Neural progenitor cell (in vitro differentiated cells): ENCODE data around the gene CHRNA1. TPM values are rescaled to one million over a fixed set of nuclear protein-coding genes. Genes with fewer than 3 reads are reported as not detected.

Source experiments
- DNase-seq: peaks from one replicate; pipeline ENCODE4 v3.0.0-alpha.2; 2016; ENCODE audit warnings: low spot score
- H2AFZ ChIP-seq: fragments of 200-600 bp; sonication (generic); replicated peaks from 2 replicates; pipeline ENCODE4 v1.6.1; 2016; ENCODE audit warnings: antibody characterized with exemption
- H3F3A ChIP-seq: fragments of 200-600 bp; sonication (generic); 2 replicates; pipeline ENCODE4 v1.6.1; 2016; ENCODE audit warnings: antibody characterized with exemption, low read depth
- H3K27ac ChIP-seq: fragments of 200-600 bp; sonication (generic); 2 replicates; pipeline ENCODE4 v1.5.1; 2016; ENCODE audit warnings: mild to moderate bottlenecking
- H3K27me3 ChIP-seq: fragments of 200-600 bp; sonication (generic); 2 replicates; pipeline ENCODE4 v1.6.1; 2016; ENCODE audit warnings: mild to moderate bottlenecking, moderate library complexity
- H3K36me3 ChIP-seq: fragments of 200-600 bp; sonication (generic); 2 replicates; pipeline ENCODE4 v1.5.1; 2016
- H3K4me1 ChIP-seq: fragments of 200-600 bp; sonication (generic); 2 replicates; pipeline ENCODE4 v1.6.1; 2016; ENCODE audit warnings: mixed run types
- H3K4me2 ChIP-seq: fragments of 200-600 bp; sonication (generic); 2 replicates; pipeline ENCODE4 v1.6.1; 2016
- H3K4me3 ChIP-seq: fragments of 200-600 bp; sonication (generic); 2 replicates; pipeline ENCODE4 v1.5.1; 2016
- H3K79me2 ChIP-seq: fragments of 200-600 bp; sonication (generic); 2 replicates; pipeline ENCODE4 v1.6.1; 2016; ENCODE audit warnings: low read depth
- H3K9ac ChIP-seq: fragments of 200-600 bp; sonication (generic); 2 replicates; pipeline ENCODE4 v1.6.1; 2016
- H3K9me3 ChIP-seq: fragments of 200-600 bp; sonication (generic); 2 replicates; pipeline ENCODE4 v1.5.1; 2016; ENCODE audit warnings: low read depth
- H4K20me1 ChIP-seq: fragments of 200-600 bp; sonication (generic); 2 replicates; pipeline ENCODE4 v1.6.1; 2016; ENCODE audit warnings: low read depth
- H3K27ac Mint-ChIP-seq: 3 replicates; pipeline ENCODE4 v1.8.0; 2021; ENCODE audit warnings: mixed read lengths
- H3K27me3 Mint-ChIP-seq: 2 replicates; pipeline ENCODE4 v1.8.0; 2022; ENCODE audit warnings: low read depth, mild to moderate bottlenecking, inconsistent platforms, moderate library complexity, mixed read lengths; ENCODE audit not compliant: insufficient read depth
- H3K36me3 Mint-ChIP-seq: 3 replicates; pipeline ENCODE4 v1.8.0; 2021; ENCODE audit warnings: mixed read lengths
- H3K4me1 Mint-ChIP-seq: 3 replicates; pipeline ENCODE4 v1.8.0; 2021; ENCODE audit warnings: mixed read lengths
- H3K4me3 Mint-ChIP-seq: 3 replicates; pipeline ENCODE4 v1.8.0; 2021; ENCODE audit warnings: mild to moderate bottlenecking, moderate library complexity, mixed read lengths
- H3K9me3 Mint-ChIP-seq: 3 replicates; pipeline ENCODE4 v1.8.0; 2020; ENCODE audit warnings: mixed read lengths
- EZH2 ChIP-seq: fragments of 200-600 bp; sonication (generic); IDR thresholded peaks from 2 replicates; pipeline ENCODE4 v1.6.1; 2017; ENCODE audit warnings: antibody characterized with exemption, mild to moderate bottlenecking, moderate library complexity
- EZH2phosphoT487 ChIP-seq: fragments of 200-600 bp; sonication (generic); IDR thresholded peaks from 2 replicates; pipeline ENCODE4 v1.6.1; 2017; ENCODE audit warnings: antibody characterized with exemption
- total RNA-seq: library from RNA; depleted of rRNA; stranded (reverse); fragments of >200 nt; gene quantifications from 2 replicates; pipeline ENCODE4 v1.2.3, GENCODE V29; 2015; ENCODE audit warnings: low replicate concordance
- TF ChIP-seq, protein P1 (sequence below): fragments of 200-600 bp; sonication (generic); IDR thresholded peaks from 2 replicates; pipeline ENCODE4 v1.5.1; 2017; ENCODE audit warnings: antibody characterized with exemption, mild to moderate bottlenecking

CHRNA1 gene
- total RNA-seq, 1 donor from 2014 or later = 0.11 TPM

- Histone ChIP-seq H3K36me3 (no peaks in the 10 kb centered on the region), H2AFZ (peak overlapping the region; percentile 33), H3K27ac (no peak overlapping the region), H3K4me3 (no peak overlapping the region), H3K4me2 (peak overlapping the region; percentile 18), H4K20me1 (no peaks in the 10 kb centered on the region), H3F3A (peaks cover 53% of the 10 kb centered on the region), H3K79me2 (no peaks in the 10 kb centered on the region), H3K4me1 (peaks cover 29% of the 10 kb centered on the region), H3K9ac (no peak overlapping the region), H3K9me3 (no peaks in the 10 kb centered on the region), H3K27me3 (no peaks in the 10 kb centered on the region)
- Mint-ChIP-seq H3K27ac (peak overlapping the region; percentile 17), H3K9me3 (no peaks in the 10 kb centered on the region), H3K4me3 (peak overlapping the region; percentile 62), H3K4me1 (peaks cover 46% of the 10 kb centered on the region), H3K27me3 (peaks cover 8% of the 10 kb centered on the region), H3K36me3 (no peaks in the 10 kb centered on the region)
- peak; percentile 21 for DNase-seq
- TF ChIP-seq, protein P1, sequence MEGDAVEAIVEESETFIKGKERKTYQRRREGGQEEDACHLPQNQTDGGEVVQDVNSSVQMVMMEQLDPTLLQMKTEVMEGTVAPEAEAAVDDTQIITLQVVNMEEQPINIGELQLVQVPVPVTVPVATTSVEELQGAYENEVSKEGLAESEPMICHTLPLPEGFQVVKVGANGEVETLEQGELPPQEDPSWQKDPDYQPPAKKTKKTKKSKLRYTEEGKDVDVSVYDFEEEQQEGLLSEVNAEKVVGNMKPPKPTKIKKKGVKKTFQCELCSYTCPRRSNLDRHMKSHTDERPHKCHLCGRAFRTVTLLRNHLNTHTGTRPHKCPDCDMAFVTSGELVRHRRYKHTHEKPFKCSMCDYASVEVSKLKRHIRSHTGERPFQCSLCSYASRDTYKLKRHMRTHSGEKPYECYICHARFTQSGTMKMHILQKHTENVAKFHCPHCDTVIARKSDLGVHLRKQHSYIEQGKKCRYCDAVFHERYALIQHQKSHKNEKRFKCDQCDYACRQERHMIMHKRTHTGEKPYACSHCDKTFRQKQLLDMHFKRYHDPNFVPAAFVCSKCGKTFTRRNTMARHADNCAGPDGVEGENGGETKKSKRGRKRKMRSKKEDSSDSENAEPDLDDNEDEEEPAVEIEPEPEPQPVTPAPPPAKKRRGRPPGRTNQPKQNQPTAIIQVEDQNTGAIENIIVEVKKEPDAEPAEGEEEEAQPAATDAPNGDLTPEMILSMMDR = no peak
These were observed 4.3 kb upstream of the CHRNA1 start for GRCh38 chr2:174768557-174768956.

GRCh38 chr2:174766271-174766670 lies 2.0 kb upstream of the CHRNA1 start:
- Histone ChIP-seq H3K9ac (no peak overlapping the region), H3K79me2 (no peaks in the 10 kb centered on the region), H2AFZ (peak overlapping the region; percentile 50), H3K4me1 (peaks cover 21% of the 10 kb centered on the region), H3K36me3 (no peaks in the 10 kb centered on the region), H3K27me3 (no peaks in the 10 kb centered on the region), H3K27ac (no peak overlapping the region), H3K9me3 (no peaks in the 10 kb centered on the region), H4K20me1 (no peaks in the 10 kb centered on the region), H3F3A (peaks cover 32% of the 10 kb centered on the region), H3K4me2 (no peak overlapping the region), H3K4me3 (no peak overlapping the region)
- no peaks in the 10 kb centered on the region for H3K36me3 Mint-ChIP-seq
- no peak overlapping the region for H3K27ac Mint-ChIP-seq
- peaks cover 33% of the 10 kb centered on the region for H3K4me1 Mint-ChIP-seq
- H3K9me3 Mint-ChIP-seq = no peaks in the 10 kb centered on the region
- TF ChIP-seq, protein P1 = no peak
- no peak for TF ChIP-seq EZH2
- no peak for TF ChIP-seq EZH2phosphoT487
- DNase-seq = no peak
- H3K4me3 Mint-ChIP-seq = no peak overlapping the region
- peaks cover 8% of the 10 kb centered on the region for H3K27me3 Mint-ChIP-seq

DNA sequence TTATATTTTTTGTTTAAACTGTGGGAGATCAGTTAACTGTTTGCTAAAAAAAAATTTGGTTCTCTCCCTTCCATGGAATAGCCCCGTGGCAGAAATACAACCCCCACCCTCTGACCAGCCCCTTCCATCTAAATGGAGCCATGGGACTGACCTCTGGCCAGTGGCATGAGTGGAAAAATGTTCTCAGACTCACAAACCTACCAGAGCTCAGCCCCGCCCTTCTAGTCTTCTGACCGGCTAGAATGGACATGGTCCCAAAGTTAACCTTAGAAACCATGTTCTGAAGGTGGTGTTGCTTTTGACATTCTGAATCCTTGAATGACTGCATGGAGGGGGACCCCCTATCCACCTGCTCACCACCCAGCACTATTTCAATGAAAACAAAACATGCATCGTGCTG lies 1.3 kb upstream of the CHRNA1 start:
- H3K79me2 ChIP-seq = no peaks in the 10 kb centered on the region
- H3K4me2 ChIP-seq = no peak overlapping the region
- H3K4me1 ChIP-seq = peaks cover 14% of the 10 kb centered on the region
- H3K4me3 ChIP-seq = no peak overlapping the region
- H4K20me1 ChIP-seq = no peaks in the 10 kb centered on the region
- H3K27me3 ChIP-seq = no peaks in the 10 kb centered on the region
- no peak for DNase-seq
- peaks cover 10% of the 10 kb centered on the region for H3K27me3 Mint-ChIP-seq
- no peaks in the 10 kb centered on the region for H3K9me3 ChIP-seq
- no peak for TF ChIP-seq EZH2
- no peak for TF ChIP-seq EZH2phosphoT487
- TF ChIP-seq, protein P1 = no peak
- no peak overlapping the region for H3K4me3 Mint-ChIP-seq
- no peak overlapping the region for H3K27ac Mint-ChIP-seq
- peaks cover 25% of the 10 kb centered on the region for H3F3A ChIP-seq
- no peaks in the 10 kb centered on the region for H3K36me3 Mint-ChIP-seq
- no peak overlapping the region for H3K9ac ChIP-seq
- peak overlapping the region; percentile 78 for H2AFZ ChIP-seq
- H3K9me3 Mint-ChIP-seq = no peaks in the 10 kb centered on the region
- no peaks in the 10 kb centered on the region for H3K36me3 ChIP-seq
- H3K27ac ChIP-seq = no peak overlapping the region
- H3K4me1 Mint-ChIP-seq = peaks cover 29% of the 10 kb centered on the region
